ENCODE measurements around the gene GTPBP3.
"Not testable (repeated sequence)": the region's sequence is repeated elsewhere in the genome, so short reads cannot be mapped to it uniquely, and the experiment has no call there.

GTPBP3 gene

DNA sequence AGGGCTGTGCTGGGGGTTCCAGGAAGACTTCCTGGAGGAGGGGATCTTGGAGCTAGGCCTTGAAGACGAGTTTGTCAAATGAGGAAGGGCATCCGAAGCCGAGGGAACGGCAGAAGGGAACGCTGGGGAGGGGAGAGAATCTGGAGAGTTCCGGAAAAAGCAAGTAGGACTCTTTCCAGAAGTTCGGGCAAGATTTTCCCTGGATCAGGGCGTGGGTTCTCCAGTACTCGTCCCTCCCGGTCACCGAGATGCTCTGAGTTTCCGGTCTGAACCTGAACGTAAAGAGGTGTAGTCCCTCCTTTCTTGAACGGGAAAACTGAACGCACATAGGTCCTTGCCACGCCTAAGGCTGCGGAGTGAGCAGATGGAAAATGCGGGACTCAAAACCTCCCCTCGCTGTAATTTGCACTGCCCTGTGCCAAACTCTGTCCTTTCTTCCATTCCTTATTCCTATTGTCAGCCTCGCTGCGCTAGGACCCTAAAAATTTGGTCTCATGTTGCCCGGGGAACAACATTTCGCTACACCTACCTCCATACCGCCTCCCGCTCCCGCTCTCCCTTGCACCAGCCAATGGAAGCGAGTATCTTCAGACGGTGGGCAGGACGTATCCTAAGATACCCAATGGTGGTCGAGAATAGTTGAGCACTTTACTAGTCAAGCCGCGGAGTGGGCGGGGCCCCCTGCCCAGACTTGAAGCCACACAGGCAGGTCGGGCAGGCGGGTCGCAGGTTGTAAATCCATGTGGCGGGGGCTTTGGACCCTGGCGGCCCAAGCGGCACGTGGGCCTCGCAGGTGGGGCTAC is at the start of gene GTPBP3:
Gene GTPBP3 (plus strand): TSS at position 682 of the 803 bp plus-strand sequence. CDS start 59 bp downstream, at position 741.
- DNase-seq, result peak; percentile 99

DNA sequence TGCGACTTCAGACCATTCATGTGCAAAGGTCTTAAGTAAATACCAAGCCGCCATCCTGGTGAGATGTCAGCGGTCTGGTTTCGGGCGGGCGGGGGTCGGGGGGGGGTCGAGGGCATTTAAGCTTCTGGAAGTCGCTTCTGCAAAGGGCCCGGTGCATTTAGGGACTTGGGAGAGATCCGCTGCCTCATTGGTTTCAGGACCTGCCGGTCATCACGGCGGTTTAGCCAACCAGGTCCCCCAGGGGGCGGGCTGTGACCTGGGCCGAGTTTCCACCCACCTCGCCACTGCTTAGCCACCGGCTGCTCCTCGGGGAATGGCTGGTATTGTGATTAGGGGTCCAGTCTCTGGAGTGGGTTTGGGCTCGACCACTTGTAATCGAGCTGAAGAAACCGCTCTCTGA is 47.9 kb upstream of the GTPBP3 start:
- peak; percentile 83 for DNase-seq

DNA sequence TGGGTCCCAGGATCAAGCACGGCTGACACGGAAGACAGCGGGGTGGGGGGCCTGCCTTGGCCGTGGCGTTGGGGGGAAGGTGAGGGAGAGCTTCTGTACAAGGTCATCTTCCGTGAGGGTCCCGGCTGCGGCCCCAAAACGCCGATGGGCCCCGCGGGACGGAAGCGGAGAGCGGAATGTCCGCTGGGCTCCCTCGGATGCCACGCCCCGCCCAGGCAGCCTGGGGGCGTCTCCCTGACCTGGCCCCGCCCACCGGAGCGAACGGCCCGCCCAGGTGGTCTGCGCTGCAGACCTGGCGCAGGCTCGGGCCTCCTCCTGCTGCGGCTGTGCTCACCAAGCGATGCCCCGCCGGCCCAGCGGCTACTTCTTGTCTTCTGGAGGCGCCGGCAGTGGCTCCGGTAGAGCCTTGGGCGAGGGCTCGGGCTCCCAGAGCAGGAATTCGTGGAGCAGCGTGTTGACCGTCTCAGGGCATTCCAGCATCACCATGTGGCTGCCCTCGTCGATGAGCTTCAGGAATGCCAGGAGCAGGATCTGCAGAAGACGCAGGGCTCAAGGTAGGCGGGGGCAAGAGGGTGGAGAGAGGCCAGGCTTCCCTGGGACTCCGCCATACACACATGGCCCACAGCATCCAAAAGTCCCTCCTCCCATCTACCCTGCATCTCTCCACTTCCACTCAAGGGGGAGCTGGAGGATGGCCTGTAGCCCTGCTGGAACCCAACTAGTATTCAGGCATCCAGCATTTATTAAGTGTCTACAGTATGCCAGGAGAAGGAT is 44.9 kb upstream of the GTPBP3 start:
- DNase-seq, result peak; percentile 86

DNA sequence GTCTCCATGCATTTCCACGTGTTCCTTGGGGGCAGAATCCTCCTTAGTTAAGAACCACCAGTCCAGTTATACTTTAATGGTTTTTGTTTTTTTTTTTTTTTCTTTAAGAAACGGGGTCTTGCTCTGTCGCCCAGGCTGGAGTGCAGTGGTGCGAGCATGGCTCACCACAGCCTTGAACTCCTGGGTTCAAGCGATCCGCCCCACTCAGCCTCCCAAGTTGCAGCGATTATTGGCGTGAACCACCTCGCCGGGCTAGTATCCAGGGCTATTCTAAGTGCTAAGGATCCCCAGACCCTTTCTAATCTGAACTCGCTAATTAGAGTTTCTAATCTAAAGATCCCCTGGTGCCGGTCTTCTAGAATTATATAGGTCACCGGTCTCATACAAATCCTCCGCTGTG is 43.7 kb upstream of the GTPBP3 start:
- no peak for DNase-seq

GRCh38 chr19:17294051-17294891 is 43.1 kb upstream of the GTPBP3 start:
- DNase-seq, result peak; percentile 71

DNA sequence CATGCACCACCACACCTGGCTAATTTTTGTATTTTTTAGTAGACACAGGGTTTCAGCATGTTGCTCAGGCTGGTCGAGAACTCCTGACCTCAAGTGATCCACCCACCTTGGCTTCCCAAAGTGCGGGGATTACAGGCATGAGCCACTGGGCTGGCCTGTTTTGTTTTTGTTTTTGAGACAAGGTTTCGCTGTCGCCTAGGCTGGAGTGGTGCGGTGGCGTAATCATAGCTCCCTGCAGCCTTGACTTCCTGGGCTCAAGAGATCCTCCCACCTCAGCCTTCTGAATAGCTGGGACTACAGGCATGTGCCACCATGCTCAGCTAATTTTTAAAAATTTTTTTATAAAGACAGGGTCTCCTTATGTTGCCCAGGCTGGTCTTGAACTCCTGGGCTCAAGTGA is 41.8 kb upstream of the GTPBP3 start:
- not testable (repeated sequence) for DNase-seq

GRCh38 chr19:17296273-17296672 is 41.1 kb upstream of the GTPBP3 start:
- no peak for DNase-seq

- no peak for DNase-seq
These were observed 40.4 kb upstream of the GTPBP3 start for GRCh38 chr19:17296976-17297375.

DNA sequence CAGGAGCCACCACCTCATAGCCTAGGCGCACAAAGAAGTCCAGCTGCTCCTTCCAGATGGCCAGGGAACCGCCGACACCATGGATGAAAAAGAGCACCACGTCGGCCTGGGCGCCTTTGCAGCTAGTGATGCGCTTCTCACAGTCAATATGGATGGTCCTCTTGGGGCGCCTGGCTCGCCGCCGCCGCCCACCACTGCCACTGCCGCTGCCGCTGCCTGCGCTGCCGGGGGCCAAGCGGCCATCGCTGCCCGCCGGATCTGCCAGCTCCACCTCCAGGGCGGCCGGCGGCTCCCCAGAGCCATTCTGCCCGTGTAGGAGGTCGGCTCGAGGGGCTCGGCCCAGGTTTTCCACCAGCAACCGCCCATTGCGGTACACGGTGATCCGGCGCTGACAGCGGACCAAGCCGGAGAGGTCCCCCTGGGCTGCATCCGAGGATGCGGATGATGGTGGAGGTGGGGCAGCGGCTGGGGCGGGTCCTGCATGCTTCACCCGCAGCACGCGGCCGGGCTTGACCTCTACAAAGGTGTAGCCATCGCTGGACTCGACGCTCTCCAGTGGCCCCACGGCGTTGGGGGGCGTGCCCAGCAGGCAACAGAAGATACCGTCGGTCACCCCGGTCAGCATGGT is 36.2 kb upstream of the GTPBP3 start:
- no peak for DNase-seq

DNA sequence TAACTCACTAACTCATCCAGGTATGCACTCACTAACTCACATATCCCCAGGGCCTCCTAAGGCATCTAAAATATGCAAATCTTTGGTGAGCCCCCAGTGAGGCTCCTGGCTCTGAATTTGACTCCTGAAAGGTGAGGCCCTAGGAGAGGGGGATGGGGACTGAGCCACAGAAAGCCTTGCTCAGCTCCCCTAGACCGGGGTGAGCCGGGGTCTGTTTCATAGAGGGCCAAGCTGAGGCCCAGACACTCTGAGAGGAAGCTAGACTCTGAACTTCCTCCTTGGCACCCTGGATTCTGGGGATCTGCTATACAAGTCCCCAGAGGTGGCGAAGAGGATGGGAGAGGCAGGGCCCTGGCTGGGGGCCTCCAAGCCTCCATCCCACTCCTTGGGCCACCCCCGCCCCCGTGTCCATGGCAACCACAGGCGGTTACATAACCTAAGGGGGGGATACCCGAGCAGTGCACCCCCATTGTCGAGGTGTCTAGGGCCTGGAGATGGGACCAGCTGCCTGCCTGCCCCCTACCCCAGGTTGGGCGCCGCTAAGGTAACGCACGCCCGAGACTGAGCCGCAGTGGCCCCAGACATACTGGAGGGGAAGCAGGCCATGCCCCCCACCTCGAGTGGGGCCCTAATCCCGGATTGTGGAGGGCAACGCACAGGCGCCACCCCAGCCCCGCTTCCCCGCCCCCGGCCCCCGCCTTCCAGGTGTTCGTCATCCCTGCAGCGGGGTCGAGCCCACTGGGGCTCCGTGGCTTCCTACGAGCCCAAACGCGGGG is 34.8 kb upstream of the GTPBP3 start:
- no peak for DNase-seq

DNA sequence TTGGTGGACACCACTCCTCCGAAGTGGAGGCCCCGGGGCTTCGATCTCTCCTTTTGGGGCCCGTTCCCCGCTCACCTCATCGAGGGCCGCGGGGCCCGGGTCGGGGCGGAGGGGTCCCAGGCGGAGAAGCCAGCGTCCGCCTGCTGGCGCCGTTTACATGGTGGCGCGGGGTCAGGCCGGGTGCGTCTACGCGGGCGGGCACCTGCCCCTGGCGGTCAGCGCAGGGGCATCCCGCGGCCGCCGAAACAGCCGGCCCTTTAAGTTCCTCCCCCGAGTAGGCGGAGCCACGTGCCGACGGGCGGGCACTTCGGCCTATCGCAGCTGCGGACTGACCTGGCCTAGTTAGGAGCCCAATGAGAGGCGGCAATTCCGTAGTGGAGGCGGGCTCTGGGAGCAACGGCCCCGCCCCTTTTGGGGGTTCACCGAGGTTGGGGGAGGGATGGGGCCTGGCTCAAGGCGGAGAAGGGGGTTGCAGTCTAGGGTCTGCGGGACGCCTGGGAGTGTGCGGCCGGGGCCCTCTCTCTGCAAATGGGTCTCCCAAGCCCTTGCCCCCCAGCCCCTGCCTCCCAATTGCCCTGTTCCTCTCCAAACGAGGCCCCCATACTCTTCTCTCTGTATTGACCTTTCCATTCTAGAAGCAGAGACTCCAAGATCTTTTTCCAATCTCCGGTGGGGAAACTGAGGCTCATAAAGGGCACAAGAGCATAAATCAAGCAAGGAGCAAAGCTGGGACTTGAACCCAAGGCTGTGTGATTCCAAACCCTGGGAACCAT is 34.0 kb upstream of the GTPBP3 start, which contains the start of gene ABHD8:
Gene ABHD8 (minus strand): TSS at position 259 of the 773 bp plus-strand sequence. CDS start 1,809 bp downstream, outside the sequence.
- DNase-seq, result peak; percentile 96

GRCh38 chr19:17303940-17304267 is 33.4 kb upstream of the GTPBP3 start:
- no peak for DNase-seq

GRCh38 chr19:17304386-17305215 is 32.8 kb upstream of the GTPBP3 start:
- no peak for DNase-seq

GRCh38 chr19:17305216-17305516 is 32.2 kb upstream of the GTPBP3 start:
- DNase-seq, result no peak

GRCh38 chr19:17305517-17306284 is 31.7 kb upstream of the GTPBP3 start, which contains the start of gene MRPL34:
TSS of gene MRPL34 (plus strand) at chr19:17305872. CDS start at chr19:17305893, 21 bp downstream.
- DNase-seq, result peak; percentile 97

- DNase-seq, result no peak
These were observed 31.1 kb upstream of the GTPBP3 start for GRCh38 chr19:17306285-17306714.

DNA sequence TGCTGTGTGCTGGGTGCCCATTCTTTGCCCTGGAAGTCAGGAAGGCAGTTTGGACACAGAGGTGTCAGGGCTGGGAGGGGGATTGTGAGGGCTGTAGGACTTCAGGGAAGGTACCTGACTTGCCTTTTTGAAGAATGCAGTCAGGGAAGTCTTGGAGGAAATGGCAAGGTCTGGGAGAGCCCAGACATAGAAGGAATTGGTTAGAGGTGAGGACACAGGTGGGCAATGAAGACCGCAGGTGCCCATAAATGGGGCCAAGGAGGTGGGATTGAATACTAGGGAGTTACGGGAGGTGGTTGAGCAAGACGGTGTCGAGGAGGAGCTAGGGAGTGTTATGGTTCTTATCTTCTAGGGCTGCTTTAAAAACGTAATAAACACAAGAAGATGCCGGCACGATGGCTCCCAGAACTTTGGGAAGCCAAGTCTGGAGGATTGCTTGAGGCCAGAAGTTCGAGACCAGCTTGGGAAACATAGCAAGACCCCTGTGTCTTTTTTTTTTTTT is 29.4 kb upstream of the GTPBP3 start:
- DNase-seq, result no peak

GRCh38 chr19:17309198-17309964 is 28.0 kb upstream of the GTPBP3 start, which contains the start of gene DDA1:
TSS of gene DDA1 (plus strand) at chr19:17309563. CDS start at chr19:17309655, 92 bp downstream.
- DNase-seq, result peak; percentile 100
